Neural cell (in vitro differentiated cells): ENCODE data around the gene QPCT. TPM values are rescaled to one million over a fixed set of nuclear protein-coding genes. Genes with fewer than 3 reads are reported as not detected.

Source experiments
- H2AFZ ChIP-seq: fragments of 200-600, 300-800 bp; sonication (generic), shearing (Covaris generic); 2 replicates; pipeline ENCODE4 v1.6.0; 2014; ENCODE audit warnings: low read depth, mild to moderate bottlenecking, antibody characterized with exemption, low read length, moderate library complexity
- H3F3A ChIP-seq: fragments of 200-600 bp; shearing (Covaris generic); 2 replicates; pipeline ENCODE4 v1.6.1; 2016; ENCODE audit warnings: mild to moderate bottlenecking, moderate library complexity, mixed read lengths, antibody characterized with exemption, low read length; ENCODE audit not compliant: insufficient read depth, poor library complexity, severe bottlenecking
- H3K27ac ChIP-seq: fragments of 200-600, 300-800 bp; sonication (generic), shearing (Covaris generic); 2 replicates; pipeline ENCODE4 v1.5.1; 2014; ENCODE audit warnings: mild to moderate bottlenecking, low read length, moderate library complexity
- H3K27me3 ChIP-seq: fragments of 300-800, 200-600 bp; sonication (generic), shearing (Covaris generic); 2 replicates; pipeline ENCODE4 v1.6.0; 2014; ENCODE audit warnings: mild to moderate bottlenecking, low read depth, low read length, moderate library complexity; ENCODE audit not compliant: insufficient read depth
- H3K36me3 ChIP-seq: fragments of 300-800, 200-600 bp; sonication (generic), shearing (Covaris generic); 2 replicates; pipeline ENCODE4 v1.5.1; 2014; ENCODE audit warnings: mild to moderate bottlenecking, antibody characterized with exemption, low read length, moderate library complexity; ENCODE audit not compliant: insufficient read depth
- H3K4me2 ChIP-seq: fragments of 300-800, 200-600 bp; sonication (generic), shearing (Covaris generic); 2 replicates; pipeline ENCODE4 v1.6.0; 2014; ENCODE audit warnings: mild to moderate bottlenecking, low read length
- H3K4me3 ChIP-seq: fragments of 300-800, 200-600 bp; sonication (generic), shearing (Covaris generic); 2 replicates; pipeline ENCODE4 v1.5.1; 2014; ENCODE audit warnings: mild to moderate bottlenecking, low read length, moderate library complexity
- H3K79me2 ChIP-seq: fragments of 200-600 bp; shearing (Covaris generic); replicated peaks from 2 replicates; pipeline ENCODE4 v1.6.0; 2014; ENCODE audit warnings: mild to moderate bottlenecking, low read length, moderate library complexity; ENCODE audit not compliant: insufficient read depth
- H3K9ac ChIP-seq: fragments of 300-800, 200-600 bp; sonication (generic), shearing (Covaris generic); 2 replicates; pipeline ENCODE4 v1.6.1; 2016; ENCODE audit warnings: mild to moderate bottlenecking, low read length, mixed read lengths
- H3K9me2 ChIP-seq: fragments of 200-600 bp; shearing (Covaris generic); 2 replicates; pipeline ENCODE4 v1.6.1; 2016; ENCODE audit warnings: mild to moderate bottlenecking, low read length, mixed read lengths; ENCODE audit not compliant: insufficient read depth
- H3K9me3 ChIP-seq: fragments of 200-600, 300-800 bp; sonication (generic), shearing (Covaris generic); 2 replicates; pipeline ENCODE4 v1.6.1; 2016; ENCODE audit warnings: mild to moderate bottlenecking, mixed run types, low read length, moderate library complexity, mixed read lengths
- H4K20me1 ChIP-seq: fragments of 200-600 bp; shearing (Covaris generic); 2 replicates; pipeline ENCODE4 v1.6.1; 2016; ENCODE audit warnings: mild to moderate bottlenecking, mixed run types; ENCODE audit not compliant: insufficient read depth
- CTCF ChIP-seq: fragments of 450-650 bp; IDR thresholded peaks from 2 replicates; pipeline ENCODE4 v1.5.1; 2014; ENCODE audit warnings: antibody characterized with exemption, mild to moderate bottlenecking, moderate library complexity; ENCODE audit not compliant: poor library complexity, severe bottlenecking
- EP300 ChIP-seq: fragments of 450-650 bp; conservative IDR thresholded peaks from 2 replicates; pipeline ENCODE4 v1.6.1; 2014; ENCODE audit warnings: antibody characterized with exemption, mild to moderate bottlenecking, moderate library complexity; ENCODE audit not compliant: poor library complexity, severe bottlenecking
- EZH2 ChIP-seq: fragments of 200-600, 300-800 bp; shearing (Covaris generic), sonication (generic); IDR thresholded peaks from 2 replicates; pipeline ENCODE4 v1.6.1; 2014; ENCODE audit warnings: antibody characterized with exemption, low read length, borderline replicate concordance, mild to moderate bottlenecking; ENCODE audit not compliant: insufficient read depth, poor library complexity, severe bottlenecking
- MXI1 ChIP-seq: fragments of 450-650 bp; conservative IDR thresholded peaks from 2 replicates; pipeline ENCODE4 v1.6.1; 2014; ENCODE audit warnings: antibody characterized with exemption, mild to moderate bottlenecking; ENCODE audit not compliant: poor library complexity, severe bottlenecking
- POLR2AphosphoS5 ChIP-seq: IDR thresholded peaks from 2 replicates; pipeline ENCODE4 v1.6.1; 2012
- RAD21 ChIP-seq: fragments of 450-650 bp; conservative IDR thresholded peaks from 2 replicates; pipeline ENCODE4 v1.6.1; 2014; ENCODE audit warnings: antibody characterized with exemption, mild to moderate bottlenecking, moderate library complexity
- SMC3 ChIP-seq: fragments of 450-650 bp; conservative IDR thresholded peaks from 2 replicates; pipeline ENCODE4 v1.6.1; 2014; ENCODE audit warnings: antibody characterized with exemption, mild to moderate bottlenecking, moderate library complexity; ENCODE audit not compliant: poor library complexity
- TAF1 ChIP-seq: IDR thresholded peaks from 2 replicates; pipeline ENCODE4 v1.6.1; 2012; ENCODE audit warnings: low read depth
- polyA plus RNA-seq: library from polyadenylated mRNA; depleted of rRNA; stranded (reverse); fragments of >200 nt; gene quantifications from 2 replicates; pipeline ENCODE4 v1.2.3, GENCODE V29; 2014
- TF ChIP-seq, protein P1 (sequence below): IDR thresholded peaks from 2 replicates; pipeline ENCODE4 v1.6.1; 2012; ENCODE audit warnings: borderline replicate concordance

QPCT gene
- polyA plus RNA-seq, 1 donor from 2014 or later, result 2.3 TPM

- H3K9ac ChIP-seq, result no peak overlapping the region
- no peaks in the 10 kb centered on the region for H3K36me3 ChIP-seq
- H3K9me2 ChIP-seq, result no peaks in the 10 kb centered on the region
- H3K4me2 ChIP-seq, result no peak overlapping the region
- no peaks in the 10 kb centered on the region for H4K20me1 ChIP-seq
- no peaks in the 10 kb centered on the region for H3F3A ChIP-seq
- no peaks in the 10 kb centered on the region for H3K79me2 ChIP-seq
- no peaks in the 10 kb centered on the region for H3K27me3 ChIP-seq
- no peak overlapping the region for H2AFZ ChIP-seq
- no peak overlapping the region for H3K4me3 ChIP-seq
- H3K27ac ChIP-seq, result no peak overlapping the region
- TF ChIP-seq, protein P1, sequence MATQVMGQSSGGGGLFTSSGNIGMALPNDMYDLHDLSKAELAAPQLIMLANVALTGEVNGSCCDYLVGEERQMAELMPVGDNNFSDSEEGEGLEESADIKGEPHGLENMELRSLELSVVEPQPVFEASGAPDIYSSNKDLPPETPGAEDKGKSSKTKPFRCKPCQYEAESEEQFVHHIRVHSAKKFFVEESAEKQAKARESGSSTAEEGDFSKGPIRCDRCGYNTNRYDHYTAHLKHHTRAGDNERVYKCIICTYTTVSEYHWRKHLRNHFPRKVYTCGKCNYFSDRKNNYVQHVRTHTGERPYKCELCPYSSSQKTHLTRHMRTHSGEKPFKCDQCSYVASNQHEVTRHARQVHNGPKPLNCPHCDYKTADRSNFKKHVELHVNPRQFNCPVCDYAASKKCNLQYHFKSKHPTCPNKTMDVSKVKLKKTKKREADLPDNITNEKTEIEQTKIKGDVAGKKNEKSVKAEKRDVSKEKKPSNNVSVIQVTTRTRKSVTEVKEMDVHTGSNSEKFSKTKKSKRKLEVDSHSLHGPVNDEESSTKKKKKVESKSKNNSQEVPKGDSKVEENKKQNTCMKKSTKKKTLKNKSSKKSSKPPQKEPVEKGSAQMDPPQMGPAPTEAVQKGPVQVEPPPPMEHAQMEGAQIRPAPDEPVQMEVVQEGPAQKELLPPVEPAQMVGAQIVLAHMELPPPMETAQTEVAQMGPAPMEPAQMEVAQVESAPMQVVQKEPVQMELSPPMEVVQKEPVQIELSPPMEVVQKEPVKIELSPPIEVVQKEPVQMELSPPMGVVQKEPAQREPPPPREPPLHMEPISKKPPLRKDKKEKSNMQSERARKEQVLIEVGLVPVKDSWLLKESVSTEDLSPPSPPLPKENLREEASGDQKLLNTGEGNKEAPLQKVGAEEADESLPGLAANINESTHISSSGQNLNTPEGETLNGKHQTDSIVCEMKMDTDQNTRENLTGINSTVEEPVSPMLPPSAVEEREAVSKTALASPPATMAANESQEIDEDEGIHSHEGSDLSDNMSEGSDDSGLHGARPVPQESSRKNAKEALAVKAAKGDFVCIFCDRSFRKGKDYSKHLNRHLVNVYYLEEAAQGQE, result no peak
- no peak for TF ChIP-seq RAD21
- TF ChIP-seq POLR2AphosphoS5, result no peak
- TF ChIP-seq CTCF, result no peak
- no peak for TF ChIP-seq EZH2
- TF ChIP-seq MXI1, result no peak
- TF ChIP-seq SMC3, result no peak
- TF ChIP-seq EP300, result no peak
- TF ChIP-seq TAF1, result no peak
- no peaks in the 10 kb centered on the region for H3K9me3 ChIP-seq
These were observed 21.2 kb downstream of the QPCT start for GRCh38 chr2:37365669-37366068.

- Histone ChIP-seq H3K4me2 (no peak overlapping the region), H2AFZ (no peak overlapping the region), H4K20me1 (no peaks in the 10 kb centered on the region), H3K4me3 (no peak overlapping the region), H3K79me2 (no peaks in the 10 kb centered on the region), H3F3A (no peaks in the 10 kb centered on the region), H3K9ac (no peak overlapping the region), H3K27me3 (no peaks in the 10 kb centered on the region), H3K9me2 (no peaks in the 10 kb centered on the region), H3K27ac (no peak overlapping the region), H3K9me3 (no peaks in the 10 kb centered on the region), H3K36me3 (no peaks in the 10 kb centered on the region)
- TF ChIP-seq TAF1 (no peak), SMC3 (no peak), CTCF (no peak), POLR2AphosphoS5 (no peak), EP300 (no peak), RAD21 (no peak), EZH2 (no peak), MXI1 (no peak)
- TF ChIP-seq, protein P1, result no peak
These were observed 22.3 kb downstream of the QPCT start for GRCh38 chr2:37366773-37367172.
